Kidney (tissue), 14 donors: ENCODE measurements around the gene RYR2. TPM values are rescaled to one million over a fixed set of nuclear protein-coding genes. Genes with fewer than 3 reads are reported as not detected.

Experiments
- DNase-seq, 5 donors: peaks; one replicate each; pipeline ENCODE4 v3.0.0-alpha.2; 2013 to 2020
- FAIRE-seq: peaks from 2 replicates; lab custom pipeline; 2012; peaks lifted over from hg19 to GRCh38; lab: Jason Lieb, UNC
- H3K27ac ChIP-seq, 2 donors: one replicate each; pipeline ENCODE4 v1.7.0; 2013; ENCODE audit warnings: low read depth in 2 of 2, low read length in 2 of 2, inconsistent platforms in 1 of 2
- H3K27me3 ChIP-seq: one replicate; pipeline ENCODE4 v1.7.1; 2013; ENCODE audit warnings: low read length, inconsistent platforms; ENCODE audit not compliant: control insufficient read depth, insufficient read depth
- H3K36me3 ChIP-seq, 3 donors: one replicate each; pipeline versions ENCODE4 v1.7.0 to v1.7.1; 2013; ENCODE audit warnings: low read length in 3 of 3, control low read depth in 1 of 3, inconsistent platforms in 1 of 3; ENCODE audit not compliant: insufficient read depth in 3 of 3, control insufficient read depth in 2 of 3
- H3K4me1 ChIP-seq, 3 donors: one replicate each; pipeline versions ENCODE4 v1.7.0 to v1.7.1; 2013; ENCODE audit warnings: low read length in 3 of 3, inconsistent platforms in 1 of 3, low read depth in 1 of 3; ENCODE audit not compliant: control insufficient read depth in 2 of 3, insufficient read depth in 2 of 3
- H3K4me3 ChIP-seq, 3 donors: one replicate each; pipeline versions ENCODE4 v1.7.0 to v1.8.1; 2013; ENCODE audit warnings: low read length in 3 of 3, control low read depth in 1 of 3, inconsistent platforms in 1 of 3
- H3K9ac ChIP-seq, 3 donors: one replicate each; pipeline versions ENCODE4 v1.7.0 to v1.7.1; 2013; ENCODE audit warnings: low read length in 3 of 3, control low read depth in 1 of 3, inconsistent platforms in 1 of 3
- H3K9me3 ChIP-seq, 3 donors: one replicate each; pipeline versions ENCODE4 v1.7.0 to v1.7.1; 2013; ENCODE audit warnings: low read length in 3 of 3, control low read depth in 1 of 3, inconsistent platforms in 1 of 3; ENCODE audit not compliant: control insufficient read depth in 2 of 3, insufficient read depth in 1 of 3
- CTCF ChIP-seq: IDR thresholded peaks from 3 replicates; pipeline ENCODE4 v1.5.1; 2012; ENCODE audit warnings: mild to moderate bottlenecking, moderate library complexity, borderline replicate concordance; ENCODE audit not compliant: insufficient read depth; ENCODE audit errors: extremely low read depth
- intact Hi-C: fragments of 100-400 bp; cut with DNase I; formaldehyde crosslinking; loops from one replicate; pipeline ENCODE4 v1.11.1; 2022
- polyA plus RNA-seq: library from polyadenylated mRNA; stranded (reverse); fragments of 350-450 nt; fragmentation: Illumina TruSeq; extraction: RNeasy Lipid Tissue Mini Kit (QIAGEN cat#74804); gene quantifications from one replicate; pipeline ENCODE4 v1.2.3, GENCODE V29; 2014; ENCODE audit warnings: low read depth, low replicate concordance; ENCODE audit not compliant: insufficient read depth
- total RNA-seq: library from RNA; stranded (reverse); fragmentation: NEBNext Ultra II Directional; extraction: Animal tissue kit (Norgen Biotek cat#: 25700); gene quantifications from one replicate; pipeline ENCODE4 v1.2.1, GENCODE V29; 2021
- donor health status: control.
- donor health status: control.
- donor health status: control.
- donor health status: control.
- donor health status: control.
- donor health status: DM: yes; HTN: yes; CAD: no.
- donor health status: Normal renal cell carcinoma (clear cell type).

The RYR2 gene
- total and polyA plus RNA-seq, 2 donors from 2014 or later: 0.28 to 0.60 TPM

- Histone ChIP-seq H3K4me1 (no peaks in the 10 kb centered on the region), H3K27me3 (no peaks in the 10 kb centered on the region), H3K9ac (no peak overlapping the region), H3K36me3 (no peaks in the 10 kb centered on the region), H3K27ac (no peak overlapping the region), H3K9me3 (no peaks in the 10 kb centered on the region), H3K4me3 (no peak overlapping the region)
- intact Hi-C loops: no loop called here
- TF ChIP-seq CTCF: peak; percentile 12
- FAIRE-seq (no peak), DNase-seq (peak in 1 of 5 donors; percentile 10)
Measured at GRCh38 chr1:237736372-237737029, 694.5 kb downstream of the RYR2 start.

- FAIRE-seq (no peak), DNase-seq (no peak)
- no peaks in the 10 kb centered on the region for H3K9me3 ChIP-seq
- H3K27ac ChIP-seq: no peak overlapping the region
- TF ChIP-seq CTCF: no peak
- no peak overlapping the region for H3K4me3 ChIP-seq
- no peaks in the 10 kb centered on the region for H3K4me1 ChIP-seq
- intact Hi-C loops: no loop called here
- no peak overlapping the region for H3K9ac ChIP-seq
- no peaks in the 10 kb centered on the region for H3K27me3 ChIP-seq
- H3K36me3 ChIP-seq: no peaks in the 10 kb centered on the region
Measured at GRCh38 chr1:237737448-237737847, 695.5 kb downstream of the RYR2 start.

GRCh38 chr1:237737938-237738610, 696.1 kb downstream of the RYR2 start:
- no peak for DNase-seq
- Histone ChIP-seq H3K36me3 (no peaks in the 10 kb centered on the region), H3K27ac (no peak overlapping the region), H3K9me3 (no peaks in the 10 kb centered on the region), H3K27me3 (no peaks in the 10 kb centered on the region), H3K4me3 (no peak overlapping the region), H3K4me1 (no peaks in the 10 kb centered on the region), H3K9ac (no peak overlapping the region)
- intact Hi-C loops: no loop called here
- TF ChIP-seq CTCF: no peak
- FAIRE-seq: no peak
